ENCODE measurements around the gene NLE1.
A peak's percentile ranks its signal among the peaks of the same experiment; 100 is the strongest.

NLE1 gene

GRCh38 chr17:35089586-35090296 lies 52.4 kb downstream of the NLE1 start:
- DNase-seq, result no peak
- Mint-ChIP-seq H3K4me1 (peaks cover 26% of the 10 kb centered on the region), H3K27ac (no peak overlapping the region), H3K36me3 (ENCODE audit: low read depth) (no peaks in the 10 kb centered on the region), H3K4me3 (peak overlapping the region; percentile 75), H3K27me3 (ENCODE audit: low read depth, poor library complexity) (peaks cover 15% of the 10 kb centered on the region), H3K9me3 (no peaks in the 10 kb centered on the region)
- TF ChIP-seq CTCF (IDR thresholded peaks at IDR 0.05), result no peak

- peak overlapping the region; percentile 88 for H3K4me3 Mint-ChIP-seq
- peak; percentile 54 for TF ChIP-seq CTCF (IDR thresholded peaks at IDR 0.05)
- peak; percentile 92 for DNase-seq
- no peaks in the 10 kb centered on the region for H3K36me3 Mint-ChIP-seq (ENCODE audit: low read depth)
- H3K9me3 Mint-ChIP-seq, result no peaks in the 10 kb centered on the region
- H3K27ac Mint-ChIP-seq, result no peak overlapping the region
- peaks cover 15% of the 10 kb centered on the region for H3K27me3 Mint-ChIP-seq (ENCODE audit: low read depth, poor library complexity)
- peaks cover 26% of the 10 kb centered on the region for H3K4me1 Mint-ChIP-seq
Observed at GRCh38 chr17:35088881-35089585, 53.1 kb downstream of the NLE1 start.

- peaks cover 15% of the 10 kb centered on the region for H3K27me3 Mint-ChIP-seq (ENCODE audit: low read depth, poor library complexity)
- peak overlapping the region; percentile 88 for H3K4me3 Mint-ChIP-seq
- H3K36me3 Mint-ChIP-seq (ENCODE audit: low read depth), result no peaks in the 10 kb centered on the region
- H3K27ac Mint-ChIP-seq, result no peak overlapping the region
- peaks cover 26% of the 10 kb centered on the region for H3K4me1 Mint-ChIP-seq
- H3K9me3 Mint-ChIP-seq, result no peaks in the 10 kb centered on the region
- TF ChIP-seq CTCF (IDR thresholded peaks at IDR 0.05), result no peak
- peak; percentile 54 for DNase-seq
Observed at GRCh38 chr17:35088356-35088880, 53.7 kb downstream of the NLE1 start.

GRCh38 chr17:35087731-35088355 lies 54.3 kb downstream of the NLE1 start:
- Mint-ChIP-seq H3K36me3 (ENCODE audit: low read depth) (no peaks in the 10 kb centered on the region), H3K27ac (no peak overlapping the region), H3K9me3 (no peaks in the 10 kb centered on the region), H3K4me1 (peaks cover 26% of the 10 kb centered on the region), H3K27me3 (ENCODE audit: low read depth, poor library complexity) (peaks cover 11% of the 10 kb centered on the region), H3K4me3 (peak overlapping the region; percentile 88)
- no peak for TF ChIP-seq CTCF (IDR thresholded peaks at IDR 0.05)
- no peak for DNase-seq

- Mint-ChIP-seq H3K36me3 (ENCODE audit: low read depth) (no peaks in the 10 kb centered on the region), H3K27me3 (ENCODE audit: low read depth, poor library complexity) (peaks cover 11% of the 10 kb centered on the region), H3K9me3 (no peaks in the 10 kb centered on the region), H3K4me1 (peaks cover 26% of the 10 kb centered on the region), H3K4me3 (peak overlapping the region; percentile 88), H3K27ac (no peak overlapping the region)
- DNase-seq, result no peak
- TF ChIP-seq CTCF (IDR thresholded peaks at IDR 0.05), result no peak
Observed at GRCh38 chr17:35086931-35087573, 55.1 kb downstream of the NLE1 start.
